ENCODE data around the gene CDC14B.

DNA sequence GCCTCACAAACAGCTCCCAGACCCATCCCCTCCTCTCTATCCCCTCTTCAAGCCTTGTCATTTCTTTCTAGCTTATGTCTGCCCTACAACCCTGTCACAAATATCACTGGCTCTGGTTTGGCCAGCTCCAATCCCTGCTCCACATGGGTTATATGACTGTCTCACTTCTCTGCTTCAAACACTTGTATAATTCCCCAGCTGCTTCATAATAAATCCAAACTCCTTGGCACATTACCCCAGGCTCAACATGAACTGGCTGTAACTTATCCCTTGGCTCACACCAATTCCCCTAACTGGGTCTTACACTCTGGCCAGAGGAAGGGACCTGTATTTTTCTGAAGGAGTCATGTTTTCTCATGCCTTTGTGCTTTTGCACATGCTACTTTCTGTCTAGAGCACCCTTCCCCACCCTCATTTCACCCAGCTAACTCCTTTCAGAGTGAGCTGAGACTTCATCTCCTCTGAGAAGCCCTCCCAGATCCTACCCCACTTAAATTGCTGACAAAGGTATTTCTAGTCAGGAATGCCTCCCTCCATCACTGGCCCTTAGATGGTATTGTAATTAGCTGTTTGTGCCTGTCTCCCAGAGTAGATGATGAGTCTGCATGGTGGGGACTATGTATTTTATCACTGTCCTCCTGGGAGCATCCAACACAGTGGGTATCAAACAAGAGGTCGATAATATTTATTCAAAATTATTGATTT is 30.1 kb upstream of the CDC14B start:
- no peak for TF ChIP-seq POLR2A (IDR thresholded peaks at IDR 0.05)
- TF ChIP-seq, protein P1, sequence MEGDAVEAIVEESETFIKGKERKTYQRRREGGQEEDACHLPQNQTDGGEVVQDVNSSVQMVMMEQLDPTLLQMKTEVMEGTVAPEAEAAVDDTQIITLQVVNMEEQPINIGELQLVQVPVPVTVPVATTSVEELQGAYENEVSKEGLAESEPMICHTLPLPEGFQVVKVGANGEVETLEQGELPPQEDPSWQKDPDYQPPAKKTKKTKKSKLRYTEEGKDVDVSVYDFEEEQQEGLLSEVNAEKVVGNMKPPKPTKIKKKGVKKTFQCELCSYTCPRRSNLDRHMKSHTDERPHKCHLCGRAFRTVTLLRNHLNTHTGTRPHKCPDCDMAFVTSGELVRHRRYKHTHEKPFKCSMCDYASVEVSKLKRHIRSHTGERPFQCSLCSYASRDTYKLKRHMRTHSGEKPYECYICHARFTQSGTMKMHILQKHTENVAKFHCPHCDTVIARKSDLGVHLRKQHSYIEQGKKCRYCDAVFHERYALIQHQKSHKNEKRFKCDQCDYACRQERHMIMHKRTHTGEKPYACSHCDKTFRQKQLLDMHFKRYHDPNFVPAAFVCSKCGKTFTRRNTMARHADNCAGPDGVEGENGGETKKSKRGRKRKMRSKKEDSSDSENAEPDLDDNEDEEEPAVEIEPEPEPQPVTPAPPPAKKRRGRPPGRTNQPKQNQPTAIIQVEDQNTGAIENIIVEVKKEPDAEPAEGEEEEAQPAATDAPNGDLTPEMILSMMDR (IDR thresholded peaks at IDR 0.05), result no peak

Measured in gastroesophageal sphincter (tissue), 3 donors.